HCT116 (cell line): Measurements from ENCODE around the gene ZNF488. TPM values are rescaled to one million over a fixed set of nuclear protein-coding genes. Genes with fewer than 3 reads are reported as not detected.

ENCODE experiments used
- ATAC-seq: fragments of 200-7000 bp; cut with Tn5 transposase; 2 replicates; pipeline ENCODE4 v1.9.1; 2020; ENCODE audit warnings: mild to moderate bottlenecking, moderate library complexity
- BruUV-seq: library from RNA; stranded (reverse); fragments of 400-500 nt; replicated peaks from 2 replicates; lab custom pipeline; 2021; lab: Mats Ljungman, UMichigan
- CTCF ChIA-PET: fragments of 300-600 bp; sonication (Branson Sonifier 250); formaldehyde crosslinking; loops from one replicate; lab custom pipeline; 2021; ENCODE audit warnings: antibody characterized with exemption; lab: Charles Lee
- POLR2A ChIA-PET: fragments of 300-600, 350-600 bp; sonication (Branson Sonifier 250); formaldehyde crosslinking; loops from one replicate; lab custom pipeline; 2021; ENCODE audit warnings: antibody characterized with exemption; lab: Charles Lee
- RAD21 ChIA-PET, 2 experiments: fragments of 300-600 bp; sonication (Branson Sonifier 250); formaldehyde crosslinking; loops; one replicate each; lab custom pipeline; 2023; ENCODE audit warnings: low total read pairs in 2 of 2; ENCODE audit not compliant: uncharacterized antibody in 2 of 2, unreplicated experiment in 2 of 2, low non-redundant PET in 1 of 2; lab: Charles Lee
- DNase-seq: peaks from one replicate; pipeline ENCODE4 v3.0.0-alpha.2; 2010; ENCODE audit warnings: low read depth, low spot score
- H2AFZ ChIP-seq: fragments of 200-600 bp; shearing (Covaris generic), sonication (generic); 2 replicates; pipeline ENCODE4 v1.6.1; 2017; ENCODE audit warnings: low read depth, mixed run types, mixed read lengths, antibody characterized with exemption, low read length; ENCODE audit not compliant: poor library complexity, severe bottlenecking
- H3K27ac ChIP-seq: 2 replicates; pipeline ENCODE4 v1.5.1; 2012; ENCODE audit warnings: low read depth, low read length
- H3K27me3 ChIP-seq: fragments of 200-600 bp; sonication (generic); 2 replicates; pipeline ENCODE4 v1.6.1; 2016; ENCODE audit warnings: mixed run types, low read length, mixed read lengths; ENCODE audit not compliant: insufficient read depth
- H3K36me3 ChIP-seq, 2 experiments: fragments of 200-500 bp in 1 of 2; fragments of 200-600 bp in 1 of 2; sonication (Bioruptor generic) in 1 of 2; sonication (generic) in 1 of 2; 2 replicates each; pipeline versions ENCODE4 v1.5.1 to v1.6.1; 2014 to 2016; ENCODE audit warnings: low read length in 2 of 2, inconsistent platforms in 1 of 2, mixed read lengths in 1 of 2, mixed run types in 1 of 2; ENCODE audit not compliant: insufficient read depth in 2 of 2, control insufficient read depth in 1 of 2
- H3K4me1 ChIP-seq, 2 experiments: fragments of 200-600 bp in 1 of 2; sonication (generic) in 1 of 2; 2 replicates each; pipeline versions ENCODE4 v1.5.1 to v1.6.1; 2012 to 2017; ENCODE audit warnings: low read length in 2 of 2, inconsistent platforms in 1 of 2, mild to moderate bottlenecking in 1 of 2, mixed read lengths in 1 of 2, mixed run types in 1 of 2, moderate library complexity in 1 of 2; ENCODE audit not compliant: insufficient read depth in 2 of 2, control insufficient read depth in 1 of 2
- H3K4me2 ChIP-seq: fragments of 200-600 bp; sonication (generic); 2 replicates; pipeline ENCODE4 v1.6.1; 2017; ENCODE audit warnings: mixed run types, low read length, mixed read lengths
- H3K4me3 ChIP-seq, 2 experiments: fragments of 200-600 bp in 1 of 2; sonication (generic) in 1 of 2; replicated peaks in 1 of 2; 2 replicates each; pipeline ENCODE4 v1.5.1; 2011 to 2016; ENCODE audit warnings: low read length in 2 of 2, control low read depth in 1 of 2, low read depth in 1 of 2, mild to moderate bottlenecking in 1 of 2, mixed read lengths in 1 of 2, mixed run types in 1 of 2
- H3K79me2 ChIP-seq: fragments of 200-600 bp; sonication (generic); 2 replicates; pipeline ENCODE4 v1.6.1; 2017; ENCODE audit warnings: mild to moderate bottlenecking, mixed run types, low read length, moderate library complexity, mixed read lengths; ENCODE audit not compliant: insufficient read depth
- H3K9ac ChIP-seq: fragments of 200-600 bp; sonication (generic); 2 replicates; pipeline ENCODE4 v1.6.1; 2016; ENCODE audit warnings: low read length, mixed read lengths
- H3K9me2 ChIP-seq: fragments of 200-600 bp; sonication (generic), shearing (Covaris generic); 2 replicates; pipeline ENCODE4 v1.6.1; 2017; ENCODE audit warnings: mixed run types, mild to moderate bottlenecking, moderate library complexity; ENCODE audit not compliant: insufficient read depth
- H3K9me3 ChIP-seq, 2 experiments: fragments of 200-500 bp in 1 of 2; fragments of 200-600 bp in 1 of 2; sonication (Bioruptor generic) in 1 of 2; sonication (generic) in 1 of 2; 2 replicates each; pipeline ENCODE4 v1.6.1; 2014 to 2017; ENCODE audit warnings: low read length in 2 of 2, mixed read lengths in 2 of 2, inconsistent platforms in 1 of 2, low read depth in 1 of 2, mild to moderate bottlenecking in 1 of 2, mixed run types in 1 of 2, moderate library complexity in 1 of 2; ENCODE audit not compliant: control insufficient read depth in 1 of 2, insufficient read depth in 1 of 2
- H4K20me1 ChIP-seq: fragments of 200-600 bp; sonication (generic), shearing (Covaris generic); 2 replicates; pipeline ENCODE4 v1.6.1; 2017; ENCODE audit warnings: mixed run types, mild to moderate bottlenecking, moderate library complexity; ENCODE audit not compliant: insufficient read depth
- CBX3 ChIP-seq: IDR thresholded peaks from 2 replicates; pipeline ENCODE4 v1.6.1; 2012; ENCODE audit warnings: low read depth
- CEBPB ChIP-seq: IDR thresholded peaks from 2 replicates; pipeline ENCODE4 v1.6.1; 2012; ENCODE audit warnings: low read depth
- EGR1 ChIP-seq: IDR thresholded peaks from 2 replicates; pipeline ENCODE4 v1.6.1; 2012; ENCODE audit warnings: low read depth
- EZH2 ChIP-seq: fragments of 200-600 bp; sonication (generic); IDR thresholded peaks from 2 replicates; pipeline ENCODE4 v1.6.1; 2017; ENCODE audit warnings: antibody characterized with exemption, mixed run types
- FOSL1 ChIP-seq: IDR thresholded peaks from 2 replicates; pipeline ENCODE4 v1.6.1; 2012; ENCODE audit warnings: low read depth
- JUND ChIP-seq: IDR thresholded peaks from 2 replicates; pipeline ENCODE4 v1.6.1; 2012
- POLR2A ChIP-seq: IDR thresholded peaks from 2 replicates; pipeline ENCODE4 v1.7.0; 2011; ENCODE audit warnings: borderline replicate concordance; ENCODE audit not compliant: insufficient read depth, insufficient read length; ENCODE audit errors: extremely low read depth
- RAD21 ChIP-seq: IDR thresholded peaks from 2 replicates; pipeline ENCODE4 v1.6.1; 2012; ENCODE audit warnings: low read depth, mild to moderate bottlenecking
- SIN3A ChIP-seq: IDR thresholded peaks from 2 replicates; pipeline ENCODE4 v1.6.1; 2012; ENCODE audit warnings: low read depth
- SP1 ChIP-seq: IDR thresholded peaks from 2 replicates; pipeline ENCODE4 v1.6.1; 2012; ENCODE audit warnings: low read depth
- SRF ChIP-seq: IDR thresholded peaks from 2 replicates; pipeline ENCODE4 v1.6.1; 2012; ENCODE audit warnings: low read depth
- TCF7L2 ChIP-seq: IDR thresholded peaks from 2 replicates; pipeline ENCODE4 v1.7.0; 2011; ENCODE audit warnings: borderline replicate concordance, inconsistent platforms; ENCODE audit not compliant: insufficient read depth, insufficient read length; ENCODE audit errors: extremely low read depth
- YY1 ChIP-seq: IDR thresholded peaks from 2 replicates; pipeline ENCODE4 v1.6.1; 2011; ENCODE audit warnings: low read length, low read depth, moderate library complexity, mild to moderate bottlenecking; ENCODE audit not compliant: insufficient replicate concordance; ENCODE audit errors: extremely low read depth
- ZNF274 ChIP-seq: fragments of 200-500 bp; sonication (Bioruptor generic); IDR thresholded peaks from 2 replicates; pipeline ENCODE4 v1.6.1; 2014; ENCODE audit warnings: mild to moderate bottlenecking, low read depth, low read length, inconsistent platforms
- intact Hi-C: fragments of 100-400 bp; cut with micrococcal nuclease; formaldehyde crosslinking; loops from 2 replicates; pipeline ENCODE4 v1.10.0; 2022
- total RNA-seq: library from RNA; stranded (reverse); gene quantifications from one replicate; pipeline ENCODE4 v1.2.1, GENCODE V29; 2021; ENCODE audit not compliant: unreplicated experiment
- TF ChIP-seq, protein P1 (sequence below): IDR thresholded peaks from 2 replicates; pipeline ENCODE4 v1.6.1; 2012
- TF ChIP-seq, protein P2 (sequence below), 3 experiments: fragments of 200-600 bp in 1 of 3; sonication (generic) in 1 of 3; IDR thresholded peaks in 2 of 3; conservative IDR thresholded peaks in 1 of 3; 2 replicates each; pipeline ENCODE4 v1.5.1; 2012 to 2017; ENCODE audit warnings: low read depth in 2 of 3, low read length in 2 of 3, antibody characterized with exemption in 1 of 3, borderline replicate concordance in 1 of 3, control low read depth in 1 of 3, mild to moderate bottlenecking in 1 of 3, mixed read lengths in 1 of 3, mixed run types in 1 of 3, moderate library complexity in 1 of 3; ENCODE audit not compliant: insufficient read depth in 1 of 3

ZNF488 gene
- total RNA-seq, 1 experiment from 2014 or later = 3.9 TPM

DNA sequence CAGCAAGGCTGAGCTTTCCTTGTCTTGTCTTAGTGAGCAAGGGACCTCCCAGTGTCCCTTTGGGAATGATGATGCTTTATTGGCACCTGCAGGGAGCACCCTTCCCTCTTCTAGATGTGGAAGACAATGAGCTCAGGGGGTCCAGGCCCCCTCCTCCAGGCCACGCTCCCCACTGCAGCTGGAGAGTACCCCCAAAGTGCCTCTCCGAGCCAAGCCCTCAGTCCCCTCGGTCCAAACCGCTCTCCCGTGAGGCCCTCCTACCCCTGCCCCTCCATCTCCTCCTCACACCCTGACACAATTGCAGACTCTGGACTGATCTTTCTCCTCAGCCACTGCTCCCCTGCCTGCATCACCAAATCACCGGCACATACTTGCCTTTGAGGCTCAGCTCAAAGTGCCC, 19.2 kb downstream of the ZNF488 start (continued):
- no peak for TF ChIP-seq CEBPB
- TF ChIP-seq JUND = no peak
- TF ChIP-seq EZH2 = no peak

DNA sequence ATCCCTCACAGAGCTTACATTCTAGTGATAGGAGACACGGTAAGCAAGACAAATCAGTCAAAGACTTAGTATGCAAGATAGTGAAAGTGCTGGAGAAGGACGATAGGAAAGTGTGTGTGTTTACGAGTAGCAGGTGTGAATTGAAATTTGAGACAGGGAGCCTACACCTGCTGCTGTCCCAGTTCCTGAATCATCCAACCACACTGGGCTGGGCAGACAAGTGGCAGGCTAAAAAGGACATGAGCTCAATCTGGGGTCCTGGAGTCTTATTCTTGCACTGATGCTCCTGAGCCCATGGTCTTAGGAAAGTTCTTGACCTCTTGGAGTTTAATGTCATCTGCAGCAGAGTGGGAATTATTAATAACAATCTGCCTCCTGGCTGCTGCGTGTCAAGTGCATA, 19.7 kb downstream of the ZNF488 start:
- Histone ChIP-seq H3K79me2 (no peaks in the 10 kb centered on the region), H3K4me1 (peaks cover 0 to 18% of the 10 kb centered on the region in 2 experiments; a peak in 1 of 4 replicates), H3K36me3 (no peaks in the 10 kb centered on the region), H3K27me3 (no peaks in the 10 kb centered on the region), H3K27ac (no peak overlapping the region), H3K4me2 (no peak overlapping the region), H3K9ac (no peak overlapping the region), H3K9me3 (no peaks in the 10 kb centered on the region), H4K20me1 (no peaks in the 10 kb centered on the region), H2AFZ (no peak overlapping the region), H3K4me3 (no peak overlapping the region), H3K9me2 (no peaks in the 10 kb centered on the region)
- BruUV-seq = no TSS peak
- ATAC-seq (no peak), DNase-seq (no peak)
- intact Hi-C loops = loop anchor here (5.0 kb wide), 1 partner anchor 73 kb away; no protein-coding TSS in a partner anchor
- ChIA-PET POLR2A (interaction anchor here (1.0 kb wide), 1 partner anchor 20 kb away, joined by 3 read pairs; the partner anchor contains the start of gene ZNF488), RAD21 (no interaction called here), CTCF (interaction anchor here (1.3 kb wide), 1 partner anchor 40 kb away, joined by 3 read pairs; no protein-coding TSS in a partner anchor)
- TF ChIP-seq TCF7L2 (no peak), FOSL1 (no peak), SRF (no peak), POLR2A (no peak), RAD21 (no peak), EZH2 (no peak), SP1 (no peak), YY1 (no peak), ZNF274 (no peak), CBX3 (no peak), EGR1 (no peak), SIN3A (no peak)
- TF ChIP-seq, protein P1, sequence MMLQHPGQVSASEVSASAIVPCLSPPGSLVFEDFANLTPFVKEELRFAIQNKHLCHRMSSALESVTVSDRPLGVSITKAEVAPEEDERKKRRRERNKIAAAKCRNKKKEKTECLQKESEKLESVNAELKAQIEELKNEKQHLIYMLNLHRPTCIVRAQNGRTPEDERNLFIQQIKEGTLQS = no peak
- TF ChIP-seq, protein P2, sequence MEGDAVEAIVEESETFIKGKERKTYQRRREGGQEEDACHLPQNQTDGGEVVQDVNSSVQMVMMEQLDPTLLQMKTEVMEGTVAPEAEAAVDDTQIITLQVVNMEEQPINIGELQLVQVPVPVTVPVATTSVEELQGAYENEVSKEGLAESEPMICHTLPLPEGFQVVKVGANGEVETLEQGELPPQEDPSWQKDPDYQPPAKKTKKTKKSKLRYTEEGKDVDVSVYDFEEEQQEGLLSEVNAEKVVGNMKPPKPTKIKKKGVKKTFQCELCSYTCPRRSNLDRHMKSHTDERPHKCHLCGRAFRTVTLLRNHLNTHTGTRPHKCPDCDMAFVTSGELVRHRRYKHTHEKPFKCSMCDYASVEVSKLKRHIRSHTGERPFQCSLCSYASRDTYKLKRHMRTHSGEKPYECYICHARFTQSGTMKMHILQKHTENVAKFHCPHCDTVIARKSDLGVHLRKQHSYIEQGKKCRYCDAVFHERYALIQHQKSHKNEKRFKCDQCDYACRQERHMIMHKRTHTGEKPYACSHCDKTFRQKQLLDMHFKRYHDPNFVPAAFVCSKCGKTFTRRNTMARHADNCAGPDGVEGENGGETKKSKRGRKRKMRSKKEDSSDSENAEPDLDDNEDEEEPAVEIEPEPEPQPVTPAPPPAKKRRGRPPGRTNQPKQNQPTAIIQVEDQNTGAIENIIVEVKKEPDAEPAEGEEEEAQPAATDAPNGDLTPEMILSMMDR (IDR thresholded peaks at IDR 0.05 in 2 of 3, conservative IDR thresholded peaks at IDR 0.05 in 1 of 3; ENCODE audit: borderline replicate concordance in 1 of 3, insufficient read depth in 1 of 3, low read depth in 2 of 3, low read length in 2 of 3) = no peak
